ENCODE results near the gene PIEZO2. TPM values are rescaled to one million over a fixed set of nuclear protein-coding genes. Genes with fewer than 3 reads are reported as not detected.

The PIEZO2 gene
- total RNA-seq, 3 donors from 2014 or later: 1.9 to 26.2 (median 11.4) TPM

- intact Hi-C loops (cut with DNase I; ENCODE audit: low total_unique reads): no loop called here
- Histone ChIP-seq H3K27ac (no peak overlapping the region), H3K27me3 (no peaks in the 10 kb centered on the region), H3K36me3 (no peaks in the 10 kb centered on the region), H3K9me3 (no peaks in the 10 kb centered on the region), H3K4me3 (no peak overlapping the region), H3K4me1 (no peaks in the 10 kb centered on the region)
- no peak for TF ChIP-seq POLR2AphosphoS5 (IDR thresholded peaks at IDR 0.05)
- no peak for TF ChIP-seq POLR2A (IDR thresholded peaks at IDR 0.05)
- no peak for DNase-seq (ENCODE audit: low spot score in 2 of 2)
Observed at GRCh38 chr18:10841203-10841602, 308.2 kb downstream of the PIEZO2 start.

- Histone ChIP-seq H3K4me3 (no peak overlapping the region), H3K27ac (no peak overlapping the region), H3K9me3 (no peaks in the 10 kb centered on the region), H3K4me1 (no peaks in the 10 kb centered on the region), H3K27me3 (no peaks in the 10 kb centered on the region), H3K36me3 (no peaks in the 10 kb centered on the region)
- intact Hi-C loops (cut with DNase I; ENCODE audit: low total_unique reads): no loop called here
- TF ChIP-seq CTCF (IDR thresholded peaks at IDR 0.05) (no peak), POLR2A (IDR thresholded peaks at IDR 0.05) (no peak), POLR2AphosphoS5 (IDR thresholded peaks at IDR 0.05) (no peak)
- DNase-seq (ENCODE audit: low spot score in 2 of 2): no peak
Observed at GRCh38 chr18:10840743-10841142, 308.6 kb downstream of the PIEZO2 start.

- Histone ChIP-seq H3K27ac (no peak overlapping the region), H3K4me1 (no peaks in the 10 kb centered on the region), H3K9me3 (no peaks in the 10 kb centered on the region), H3K27me3 (no peaks in the 10 kb centered on the region), H3K4me3 (no peak overlapping the region), H3K36me3 (no peaks in the 10 kb centered on the region)
- intact Hi-C loops (cut with DNase I; ENCODE audit: low total_unique reads): no loop called here
- TF ChIP-seq POLR2AphosphoS5 (IDR thresholded peaks at IDR 0.05) (no peak), POLR2A (IDR thresholded peaks at IDR 0.05) (no peak), CTCF (IDR thresholded peaks at IDR 0.05) (no peak)
- no peak for DNase-seq (ENCODE audit: low spot score in 2 of 2)
Observed at GRCh38 chr18:10839421-10839820, 309.9 kb downstream of the PIEZO2 start.

GRCh38 chr18:10838553-10838952 is 310.8 kb downstream of the PIEZO2 start:
- no peak overlapping the region for H3K27ac ChIP-seq
- DNase-seq (ENCODE audit: low spot score in 2 of 2): no peak
- TF ChIP-seq CTCF (IDR thresholded peaks at IDR 0.05): no peak
- TF ChIP-seq POLR2A (IDR thresholded peaks at IDR 0.05): no peak
- no peak for TF ChIP-seq POLR2AphosphoS5 (IDR thresholded peaks at IDR 0.05)
- H3K36me3 ChIP-seq: no peaks in the 10 kb centered on the region
- intact Hi-C loops (cut with DNase I; ENCODE audit: low total_unique reads): no loop called here
- no peaks in the 10 kb centered on the region for H3K9me3 ChIP-seq
- no peak overlapping the region for H3K4me3 ChIP-seq
- no peaks in the 10 kb centered on the region for H3K4me1 ChIP-seq
- no peaks in the 10 kb centered on the region for H3K27me3 ChIP-seq

- Histone ChIP-seq H3K4me3 (no peak overlapping the region), H3K36me3 (no peaks in the 10 kb centered on the region), H3K9me3 (no peaks in the 10 kb centered on the region), H3K27me3 (no peaks in the 10 kb centered on the region), H3K27ac (no peak overlapping the region), H3K4me1 (no peaks in the 10 kb centered on the region)
- intact Hi-C loops (cut with DNase I; ENCODE audit: low total_unique reads): no loop called here
- no peak for DNase-seq (ENCODE audit: low spot score in 2 of 2)
- TF ChIP-seq POLR2A (IDR thresholded peaks at IDR 0.05): no peak
- TF ChIP-seq POLR2AphosphoS5 (IDR thresholded peaks at IDR 0.05): no peak
- TF ChIP-seq CTCF (IDR thresholded peaks at IDR 0.05): no peak
Observed at GRCh38 chr18:10834128-10834815, 315.1 kb downstream of the PIEZO2 start.

Measured in breast epithelium (tissue), 4 donors.